Retinal pigment epithelial cell (primary cell): ENCODE measurements around the gene WNT9A.

ENCODE experiments used
- DNase-seq: peaks from one replicate; pipeline ENCODE4 v3.0.0-alpha.2; 2010; ENCODE audit warnings: low read depth
- H3K4me3 ChIP-seq: 2 replicates; pipeline ENCODE4 v1.5.1; 2011; ENCODE audit warnings: mild to moderate bottlenecking, low read length, control low read depth, moderate library complexity
- CTCF ChIP-seq: conservative IDR thresholded peaks from 2 replicates; pipeline ENCODE4 v1.5.1; 2011; ENCODE audit warnings: low read depth, low read length, control low read depth, inconsistent platforms

WNT9A gene

GRCh38 chr1:227948493-227949260 lies 945 bp upstream of the WNT9A start:
- peak overlapping the region; percentile 50 for H3K4me3 ChIP-seq
- TF ChIP-seq CTCF = no peak
- no peak for DNase-seq

- H3K4me3 ChIP-seq = peak overlapping the region; percentile 62
- TF ChIP-seq CTCF = no peak
- DNase-seq = no peak
Observed at GRCh38 chr1:227947386-227947675, 401 bp downstream of the WNT9A start.

DNA sequence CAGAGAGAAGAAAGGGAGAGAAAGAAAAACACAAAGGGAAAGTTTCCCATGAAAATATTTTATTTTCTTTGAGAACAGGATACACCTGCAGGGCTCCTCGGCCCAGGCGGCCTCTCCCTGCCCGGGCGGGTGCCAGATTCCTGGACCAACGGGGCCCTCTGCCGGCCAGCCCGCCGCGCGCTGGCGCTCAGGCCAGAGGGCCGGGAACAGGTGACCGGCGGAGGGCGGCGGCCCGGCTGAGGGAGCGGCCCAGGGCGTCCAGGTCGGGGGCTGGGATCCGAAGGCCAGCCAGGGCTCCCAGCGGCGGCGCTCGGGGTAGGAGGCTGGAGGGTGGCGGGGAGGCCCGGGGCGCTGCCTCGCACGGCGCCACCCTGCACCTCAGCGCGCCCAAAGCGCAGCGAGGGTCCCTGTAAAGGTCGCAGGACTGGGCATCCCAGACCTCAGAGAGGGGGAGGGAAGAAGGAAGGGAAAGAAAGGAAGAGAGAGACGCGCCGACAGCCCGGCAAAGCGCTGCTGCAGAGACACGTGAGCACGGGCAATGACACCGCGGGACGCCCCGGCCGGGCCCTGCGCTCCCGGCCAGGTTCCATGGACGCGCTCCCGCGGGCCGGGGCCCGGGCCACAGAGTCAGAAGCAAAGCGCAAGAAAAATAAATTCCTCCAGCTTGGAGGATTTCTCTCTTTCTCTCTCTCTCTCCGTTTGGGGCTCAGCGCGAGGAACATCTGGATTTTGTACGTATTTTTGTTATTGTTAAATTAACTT lies 927 bp downstream of the WNT9A start:
- H3K4me3 ChIP-seq = peak overlapping the region; percentile 62
- peak; percentile 65 for TF ChIP-seq CTCF
- no peak for DNase-seq

- peak overlapping the region; percentile 62 for H3K4me3 ChIP-seq
- DNase-seq = peak; percentile 52
- TF ChIP-seq CTCF = no peak
Observed at GRCh38 chr1:227945891-227946623, 1.7 kb downstream of the WNT9A start.

DNA sequence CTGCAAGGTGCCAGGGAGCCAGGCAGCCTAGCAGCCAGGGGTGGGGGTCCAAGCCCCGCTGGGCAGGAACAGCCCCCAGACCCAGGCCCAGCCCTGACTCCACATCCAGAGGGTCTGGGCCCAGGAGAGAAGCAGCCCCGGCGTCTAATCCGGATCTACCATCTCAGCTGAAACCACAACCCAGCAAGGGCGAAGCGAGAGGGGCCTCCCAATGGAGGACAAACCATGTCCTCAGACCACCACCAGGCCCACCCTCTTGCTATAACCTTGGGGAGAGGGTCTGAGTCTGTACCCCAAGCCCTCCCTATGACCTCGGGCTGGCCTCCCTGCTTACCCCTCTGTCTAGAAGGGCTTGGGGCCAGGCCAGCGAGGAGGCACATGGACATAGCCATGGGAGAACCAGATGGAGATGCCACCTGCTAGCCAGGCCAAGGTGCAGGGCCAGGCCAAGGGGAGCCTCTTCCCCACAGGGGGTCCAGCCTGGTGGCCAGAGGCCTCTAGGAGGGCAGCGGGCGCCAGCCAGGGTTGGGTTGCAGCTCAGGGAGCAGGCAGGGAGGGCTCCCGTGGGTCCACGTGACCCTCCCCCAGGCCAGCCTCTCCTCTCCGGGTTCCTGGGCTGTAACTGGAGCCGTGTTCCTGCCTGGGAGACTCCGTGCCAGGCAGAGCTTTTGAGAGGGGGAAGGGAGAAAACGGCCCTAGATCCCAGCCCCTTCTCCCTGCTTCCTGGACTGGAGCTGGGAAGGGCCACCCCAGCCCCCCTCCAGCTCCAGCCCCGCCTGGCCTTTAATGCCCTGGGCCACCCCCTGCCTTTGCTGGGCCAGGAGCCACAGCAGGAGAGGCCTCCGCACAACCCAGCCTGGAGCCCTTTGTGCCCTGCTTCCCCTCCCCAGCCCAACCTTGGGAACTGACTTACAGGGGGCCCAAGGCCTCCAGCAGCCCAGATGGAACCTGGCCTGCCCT lies 2.5 kb downstream of the WNT9A start:
- peak; percentile 73 for DNase-seq
- H3K4me3 ChIP-seq = peak overlapping the region; percentile 62
- no peak for TF ChIP-seq CTCF

DNA sequence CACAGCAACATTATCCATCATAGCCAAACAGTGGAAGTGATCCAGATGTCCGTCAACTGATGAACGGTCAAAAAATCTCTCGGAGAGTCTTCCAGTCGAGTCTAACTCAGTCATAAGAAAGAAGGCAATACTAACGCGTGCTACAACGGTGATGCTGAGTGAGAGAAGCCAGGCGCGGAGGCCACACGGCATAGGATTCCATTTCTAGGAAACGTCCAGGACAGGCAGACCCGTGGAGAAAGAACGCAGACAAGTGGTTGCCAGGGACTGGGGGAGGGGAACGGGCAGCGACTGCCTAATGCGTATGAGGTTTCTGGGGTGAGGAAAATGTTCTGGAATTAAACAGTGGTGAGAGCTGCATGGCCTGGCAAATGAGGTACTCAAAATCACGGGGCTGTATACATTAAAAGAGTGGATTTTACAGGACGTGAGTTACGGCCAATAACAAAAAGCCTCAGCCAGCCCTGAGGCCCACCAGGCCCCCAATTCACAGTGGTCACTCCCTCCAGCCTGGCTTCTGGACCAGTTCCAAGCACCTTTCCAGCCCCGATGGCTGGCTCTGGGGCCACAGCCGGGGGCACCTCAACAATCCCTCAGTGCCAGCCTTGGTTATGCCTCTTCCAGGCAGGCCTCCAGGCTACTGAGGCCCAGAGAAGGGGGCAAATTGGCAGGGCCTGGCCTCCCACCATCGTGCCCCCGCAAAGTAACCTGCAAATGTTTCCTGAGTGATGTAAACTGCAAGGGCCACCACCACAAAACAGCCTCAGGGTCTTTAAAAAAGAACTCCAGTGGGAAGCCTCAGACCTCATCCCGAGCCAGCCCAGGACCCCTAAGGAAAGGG lies 3.4 kb downstream of the WNT9A start:
- DNase-seq = no peak
- H3K4me3 ChIP-seq = no peak overlapping the region
- no peak for TF ChIP-seq CTCF
